ENCODE results near the gene HOMER3. TPM values are rescaled to one million over a fixed set of nuclear protein-coding genes. Genes with fewer than 3 reads are reported as not detected.

HOMER3 gene
- total RNA-seq: 29.3 TPM
- long read RNA-seq, transcript HOMER3-202 (10 exons, 1,557 nt): major isoform, 57 of 72 reads
- long read RNA-seq, partial matches to known transcripts: 5 of 72 reads
- long read RNA-seq, other reads (novel, unspliced or antisense): 10 of 72 reads

GRCh38 chr19:18940769-18941627 is at the start of gene HOMER3:
TSS of gene HOMER3 (minus strand) at chr19:18941217. CDS start at chr19:18938982, 2,235 bp downstream.
- H3K27ac ChIP-seq: peak within 1 kb of the TSS; percentile 42
- ATAC-seq (peak; percentile 92), DNase-seq (peak; percentile 91)
- intact Hi-C loops (cut with DNase I): no loop called here
- peaks cover 8% of the 10 kb centered on the region for H3K4me1 ChIP-seq
- no peaks in the 10 kb centered on the region for H3K27me3 ChIP-seq
- H3K4me3 ChIP-seq: peak within 1 kb of the TSS; percentile 67
- H3K36me3 ChIP-seq: no peaks in the 10 kb centered on the region
- no peaks in the 10 kb centered on the region for H3K9me3 ChIP-seq
- no peak for TF ChIP-seq CTCF (IDR thresholded peaks at IDR 0.05)

- H3K4me3 ChIP-seq: no peak overlapping the region
- intact Hi-C loops (cut with DNase I): no loop called here
- no peaks in the 10 kb centered on the region for H3K9me3 ChIP-seq
- no peak for TF ChIP-seq CTCF (IDR thresholded peaks at IDR 0.05)
- H3K27ac ChIP-seq: no peak overlapping the region
- DNase-seq (no peak), ATAC-seq (no peak)
- H3K27me3 ChIP-seq: no peaks in the 10 kb centered on the region
- H3K4me1 ChIP-seq: no peaks in the 10 kb centered on the region
- peaks cover 29% of the 10 kb centered on the region for H3K36me3 ChIP-seq
These were observed 49.2 kb upstream of the HOMER3 start for GRCh38 chr19:18990128-18990708.

GRCh38 chr19:18989316-18989715 is 48.3 kb upstream of the HOMER3 start:
- no peak overlapping the region for H3K27ac ChIP-seq
- no peak for TF ChIP-seq CTCF (IDR thresholded peaks at IDR 0.05)
- intact Hi-C loops (cut with DNase I): no loop called here
- H3K36me3 ChIP-seq: peaks cover 20% of the 10 kb centered on the region
- no peak overlapping the region for H3K4me3 ChIP-seq
- H3K27me3 ChIP-seq: no peaks in the 10 kb centered on the region
- ATAC-seq (no peak), DNase-seq (no peak)
- no peaks in the 10 kb centered on the region for H3K4me1 ChIP-seq
- no peaks in the 10 kb centered on the region for H3K9me3 ChIP-seq

- Histone ChIP-seq H3K4me3 (no peak overlapping the region), H3K9me3 (no peaks in the 10 kb centered on the region), H3K4me1 (no peaks in the 10 kb centered on the region), H3K27me3 (no peaks in the 10 kb centered on the region), H3K27ac (no peak overlapping the region), H3K36me3 (peaks cover under 1% of the 10 kb centered on the region)
- ATAC-seq (no peak), DNase-seq (no peak)
- no peak for TF ChIP-seq CTCF (IDR thresholded peaks at IDR 0.05)
- intact Hi-C loops (cut with DNase I): no loop called here
These were observed 46.4 kb upstream of the HOMER3 start for GRCh38 chr19:18987456-18987855.

- peak; percentile 49 for ATAC-seq
- Histone ChIP-seq H3K36me3 (no peaks in the 10 kb centered on the region), H3K27ac (peak overlapping the region; percentile 2), H3K4me3 (no peak overlapping the region), H3K9me3 (no peaks in the 10 kb centered on the region), H3K27me3 (no peaks in the 10 kb centered on the region), H3K4me1 (no peaks in the 10 kb centered on the region)
- no peak for DNase-seq
- no peak for TF ChIP-seq CTCF (IDR thresholded peaks at IDR 0.05)
- intact Hi-C loops (cut with DNase I): no loop called here
These were observed 44.2 kb upstream of the HOMER3 start for GRCh38 chr19:18985257-18985656.

All from upper lobe of right lung (tissue), 1 donor.